ENCODE data around the gene F5. TPM values are rescaled to one million over a fixed set of nuclear protein-coding genes. Genes with fewer than 3 reads are reported as not detected.

The F5 gene
- polyA plus RNA-seq, 2 donors: 0.02 to 0.07 TPM

DNA sequence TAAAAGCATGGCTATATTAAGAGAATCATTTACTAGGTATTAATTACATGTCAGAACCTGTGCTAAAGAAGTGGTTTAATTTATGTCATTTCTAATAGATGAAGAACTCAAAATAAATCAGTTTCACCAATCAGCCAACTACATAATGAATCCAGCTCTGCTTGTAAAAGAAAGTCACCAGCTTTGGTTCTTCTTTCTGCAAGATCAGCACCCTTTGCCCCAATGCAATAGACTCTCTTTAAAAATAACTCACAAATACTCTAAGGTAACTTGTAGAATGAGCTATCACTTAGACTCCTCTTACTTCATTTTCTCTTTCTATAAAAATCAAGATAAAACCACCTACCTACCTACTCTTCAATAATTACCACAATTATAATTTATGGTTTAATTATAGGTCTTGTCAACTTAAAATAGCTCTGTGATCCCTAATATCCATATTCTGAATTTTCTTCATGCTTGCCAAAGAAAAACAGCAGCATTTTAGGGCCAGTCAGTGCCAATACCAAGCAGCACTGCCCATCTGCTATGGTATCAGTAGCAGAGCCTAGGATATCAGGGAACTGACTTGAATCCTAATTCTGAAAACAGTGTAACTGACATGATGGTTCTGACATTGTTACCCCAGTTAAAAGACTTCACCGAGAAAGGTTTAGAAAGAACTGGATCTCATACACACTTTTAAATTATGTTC lies 111.8 kb downstream of the F5 start:
- Histone ChIP-seq H3K4me3 (ENCODE audit: low read depth in 1 of 2, low read length in 2 of 2) (no peak overlapping the region), H3K27ac (ENCODE audit: low read depth in 2 of 2, low read length in 1 of 2) (no peak overlapping the region), H3K9me3 (ENCODE audit: control insufficient read depth in 2 of 2, insufficient read depth in 1 of 2, low read depth in 1 of 2, low read length in 1 of 2) (no peaks in the 10 kb centered on the region), H3K36me3 (ENCODE audit: control insufficient read depth in 2 of 2, insufficient read depth in 2 of 2, low read length in 1 of 2) (peaks cover 0 to 5% of the 10 kb centered on the region in 2 donors), H3K27me3 (ENCODE audit: control insufficient read depth in 1 of 2, insufficient read depth in 2 of 2, low read length in 2 of 2) (no peaks in the 10 kb centered on the region), H3K4me1 (ENCODE audit: control insufficient read depth in 2 of 2, insufficient read depth in 2 of 2, low read length in 1 of 2) (no peaks in the 10 kb centered on the region)
- WGBS, 2 donors: 94 to 98% methylated on average over 1 of the region's 1 CpG

DNA sequence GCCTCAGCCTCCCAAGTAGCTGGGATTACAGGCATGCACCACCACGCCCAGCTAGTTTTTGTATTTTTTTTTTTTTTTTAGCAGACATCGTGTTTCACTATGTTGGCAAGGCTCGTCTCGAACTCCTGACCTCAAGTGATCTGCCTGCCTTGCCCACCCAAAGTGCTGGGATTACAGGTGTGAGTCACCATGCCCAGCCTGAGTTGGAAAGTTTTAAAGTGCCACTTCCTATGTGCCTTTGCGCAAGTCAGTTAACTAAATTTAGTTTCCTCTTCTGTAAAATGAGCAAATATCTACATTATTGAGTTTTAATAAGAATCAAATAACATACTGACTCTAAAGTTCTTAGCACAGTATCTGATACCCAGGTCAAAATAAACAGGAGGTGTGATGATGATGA lies 112.9 kb downstream of the F5 start:
- Histone ChIP-seq H3K4me1 (ENCODE audit: control insufficient read depth in 2 of 2, insufficient read depth in 2 of 2, low read length in 1 of 2) (no peaks in the 10 kb centered on the region), H3K4me3 (ENCODE audit: low read depth in 1 of 2, low read length in 2 of 2) (no peak overlapping the region), H3K36me3 (ENCODE audit: control insufficient read depth in 2 of 2, insufficient read depth in 2 of 2, low read length in 1 of 2) (peaks cover 0 to 5% of the 10 kb centered on the region in 2 donors), H3K27ac (ENCODE audit: low read depth in 2 of 2, low read length in 1 of 2) (no peak overlapping the region), H3K27me3 (ENCODE audit: control insufficient read depth in 1 of 2, insufficient read depth in 2 of 2, low read length in 2 of 2) (no peaks in the 10 kb centered on the region), H3K9me3 (ENCODE audit: control insufficient read depth in 2 of 2, insufficient read depth in 1 of 2, low read depth in 1 of 2, low read length in 1 of 2) (no peaks in the 10 kb centered on the region)
- WGBS, 2 donors: 75 to 84% methylated on average over 5 of the region's 5 CpGs

DNA sequence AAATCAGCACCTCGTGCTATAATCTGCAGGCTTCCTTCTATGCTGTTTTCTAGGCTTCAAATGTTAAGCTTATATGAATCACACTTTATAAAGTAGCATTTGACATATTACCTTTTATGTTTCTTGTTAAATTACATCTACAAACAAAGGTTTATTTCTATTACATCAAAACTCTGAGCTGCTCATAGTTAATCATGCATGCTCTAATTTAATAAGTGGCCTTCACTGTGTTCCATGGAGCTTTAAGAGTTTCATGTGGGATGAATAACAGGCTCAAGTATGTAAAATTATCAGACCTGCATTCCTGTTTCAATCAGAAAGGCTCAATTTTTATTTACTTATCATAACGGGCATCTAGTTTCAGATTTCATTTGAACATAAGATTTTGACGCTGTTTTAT lies 113.5 kb downstream of the F5 start:
- Histone ChIP-seq H3K4me1 (ENCODE audit: control insufficient read depth in 2 of 2, insufficient read depth in 2 of 2, low read length in 1 of 2) (no peaks in the 10 kb centered on the region), H3K9me3 (ENCODE audit: control insufficient read depth in 2 of 2, insufficient read depth in 1 of 2, low read depth in 1 of 2, low read length in 1 of 2) (no peaks in the 10 kb centered on the region), H3K27ac (ENCODE audit: low read depth in 2 of 2, low read length in 1 of 2) (no peak overlapping the region), H3K4me3 (ENCODE audit: low read depth in 1 of 2, low read length in 2 of 2) (no peak overlapping the region), H3K27me3 (ENCODE audit: control insufficient read depth in 1 of 2, insufficient read depth in 2 of 2, low read length in 2 of 2) (no peaks in the 10 kb centered on the region), H3K36me3 (ENCODE audit: control insufficient read depth in 2 of 2, insufficient read depth in 2 of 2, low read length in 1 of 2) (peaks cover 0 to 6% of the 10 kb centered on the region in 2 donors)
- 84 to 88% methylated on average over 3 of the region's 3 CpGs for WGBS, 2 donors

DNA sequence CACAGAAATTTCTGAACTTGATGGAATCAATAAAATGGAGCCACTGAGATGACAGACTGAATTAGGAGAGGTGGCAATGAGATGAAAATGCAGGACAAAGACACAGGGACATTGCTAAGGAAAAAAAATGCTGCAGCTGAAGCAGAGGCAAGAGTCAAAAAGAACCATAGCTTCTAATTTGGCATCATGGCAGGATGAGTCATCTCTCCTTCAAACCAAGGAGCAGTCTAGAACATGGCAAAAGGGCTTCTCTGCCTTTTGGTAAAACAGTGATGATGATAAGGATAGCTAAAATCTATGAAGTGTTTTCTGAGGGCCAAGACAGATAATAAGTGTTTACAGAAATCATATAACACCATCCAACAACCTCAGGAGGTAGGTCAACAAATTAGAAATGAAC lies 117.3 kb downstream of the F5 start:
- no peaks in the 10 kb centered on the region for H3K9me3 ChIP-seq (ENCODE audit: control insufficient read depth in 2 of 2, insufficient read depth in 1 of 2, low read depth in 1 of 2, low read length in 1 of 2)
- H3K27me3 ChIP-seq (ENCODE audit: control insufficient read depth in 1 of 2, insufficient read depth in 2 of 2, low read length in 2 of 2): no peaks in the 10 kb centered on the region
- H3K27ac ChIP-seq (ENCODE audit: low read depth in 2 of 2, low read length in 1 of 2): no peak overlapping the region
- H3K36me3 ChIP-seq (ENCODE audit: control insufficient read depth in 2 of 2, insufficient read depth in 2 of 2, low read length in 1 of 2): peaks cover 2% of the 10 kb centered on the region in 2 donors
- H3K4me3 ChIP-seq (ENCODE audit: low read depth in 1 of 2, low read length in 2 of 2): no peak overlapping the region
- no peaks in the 10 kb centered on the region for H3K4me1 ChIP-seq (ENCODE audit: control insufficient read depth in 2 of 2, insufficient read depth in 2 of 2, low read length in 1 of 2)

DNA sequence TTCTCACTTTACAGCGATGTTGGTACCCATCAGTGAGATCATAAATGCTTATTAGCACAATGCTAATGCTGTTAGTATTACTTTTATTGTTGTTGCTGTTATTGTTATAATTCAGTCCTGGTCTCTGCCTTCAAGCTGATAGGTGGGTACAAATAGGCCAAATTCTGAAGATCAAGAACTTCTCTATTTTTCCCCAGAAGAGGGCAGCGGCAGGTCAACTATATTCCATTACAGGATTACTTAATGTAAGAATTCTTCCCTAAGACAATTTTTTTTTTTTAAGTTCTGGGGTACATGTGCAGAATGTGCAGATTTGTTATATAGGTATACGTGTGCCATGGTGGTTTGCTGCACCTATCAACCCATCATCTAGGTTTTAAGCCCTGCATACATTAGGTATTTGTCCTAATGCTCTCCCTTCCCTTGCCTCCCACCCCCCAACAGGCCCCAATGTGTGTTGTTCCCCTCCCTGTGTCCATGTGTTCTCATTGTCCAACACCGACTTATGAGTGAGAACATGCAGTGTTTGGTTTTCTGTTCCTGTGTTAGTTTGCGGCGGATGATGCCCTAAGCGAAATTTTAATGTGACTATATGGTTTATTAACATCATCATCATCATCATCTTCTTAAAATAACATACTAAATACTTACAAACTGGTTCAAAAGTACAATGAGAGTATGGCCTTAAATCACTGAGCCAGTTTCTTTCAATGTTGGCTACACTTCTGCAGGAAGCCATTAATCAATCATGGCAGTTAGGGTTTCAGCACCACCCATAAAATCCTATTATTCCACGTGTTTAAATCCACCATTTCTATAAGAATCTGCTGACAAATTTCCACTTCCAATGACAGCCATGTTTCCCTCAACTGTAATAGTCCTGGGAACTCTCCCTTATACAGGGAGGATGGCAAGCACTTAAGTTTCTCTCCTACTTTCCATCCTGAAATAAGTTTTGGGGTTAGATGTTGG lies 119.7 kb downstream of the F5 start:
- Histone ChIP-seq H3K9me3 (ENCODE audit: control insufficient read depth in 2 of 2, insufficient read depth in 1 of 2, low read depth in 1 of 2, low read length in 1 of 2) (no peaks in the 10 kb centered on the region), H3K4me3 (ENCODE audit: low read depth in 1 of 2, low read length in 2 of 2) (no peak overlapping the region), H3K27me3 (ENCODE audit: control insufficient read depth in 1 of 2, insufficient read depth in 2 of 2, low read length in 2 of 2) (no peaks in the 10 kb centered on the region), H3K27ac (ENCODE audit: low read depth in 2 of 2, low read length in 1 of 2) (no peak overlapping the region), H3K36me3 (ENCODE audit: control insufficient read depth in 2 of 2, insufficient read depth in 2 of 2, low read length in 1 of 2) (peaks cover 2% of the 10 kb centered on the region in 2 donors), H3K4me1 (ENCODE audit: control insufficient read depth in 2 of 2, insufficient read depth in 2 of 2, low read length in 1 of 2) (no peaks in the 10 kb centered on the region)
- WGBS, 2 donors: 74 to 77% methylated on average over 8 of the region's 8 CpGs

DNA sequence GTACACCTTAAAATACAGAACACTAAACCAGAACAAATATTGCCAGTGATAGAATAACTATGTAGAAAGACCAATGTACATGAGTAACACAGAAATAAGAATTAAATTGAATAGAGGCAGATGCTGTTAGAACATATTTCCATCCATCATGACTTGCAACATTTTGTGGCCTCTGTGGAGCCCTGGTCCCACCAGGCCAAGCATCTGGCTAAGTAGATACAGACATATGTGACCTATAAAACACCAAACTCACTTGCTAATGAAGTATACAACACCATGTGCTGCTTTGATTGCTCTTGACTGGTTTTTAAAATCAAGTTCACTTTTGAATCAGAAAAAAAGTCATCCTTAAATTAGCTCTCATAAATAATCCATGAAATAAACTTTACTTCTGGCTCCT lies 121.0 kb downstream of the F5 start:
- H3K4me3 ChIP-seq (ENCODE audit: low read depth in 1 of 2, low read length in 2 of 2): no peak overlapping the region
- no peak overlapping the region for H3K27ac ChIP-seq (ENCODE audit: low read depth in 2 of 2, low read length in 1 of 2)
- peaks cover 0 to 4% of the 10 kb centered on the region in 2 donors for H3K4me1 ChIP-seq (ENCODE audit: control insufficient read depth in 2 of 2, insufficient read depth in 2 of 2, low read length in 1 of 2)
- H3K36me3 ChIP-seq (ENCODE audit: control insufficient read depth in 2 of 2, insufficient read depth in 2 of 2, low read length in 1 of 2): peaks cover 2% of the 10 kb centered on the region in 2 donors
- no peaks in the 10 kb centered on the region for H3K27me3 ChIP-seq (ENCODE audit: control insufficient read depth in 1 of 2, insufficient read depth in 2 of 2, low read length in 2 of 2)
- no peaks in the 10 kb centered on the region for H3K9me3 ChIP-seq (ENCODE audit: control insufficient read depth in 2 of 2, insufficient read depth in 1 of 2, low read depth in 1 of 2, low read length in 1 of 2)

Other genes with a start within 250 kb of the F5 start
- 1 to 10 TPM; 2.0 to 5.6 TPM for gene NME7, start 218.7 kb downstream of the F5 start, polyA plus RNA-seq
- gene BLZF1, start 218.3 kb downstream of the F5 start, polyA plus RNA-seq: 10 to 100 TPM; 20.4 to 22.0 TPM
- under 1 TPM in 1 of 2 donors, not detected in 1; 0.06 TPM for gene CCDC181, start 159.0 kb downstream of the F5 start, polyA plus RNA-seq
- 1 to 10 TPM; 5.7 to 8.8 TPM for gene SLC19A2, start 100.5 kb downstream of the F5 start, polyA plus RNA-seq
- gene SELP, start 43.6 kb upstream of the F5 start, polyA plus RNA-seq: 1 to 10 TPM; 1.5 to 2.1 TPM
- under 1 TPM; 0.19 to 0.22 TPM for gene SELL, start 125.1 kb upstream of the F5 start, polyA plus RNA-seq
- under 1 TPM; 0.25 to 0.57 TPM for gene SELE, start 147.6 kb upstream of the F5 start, polyA plus RNA-seq
- 1 to 10 TPM; 5.7 to 5.8 TPM for gene METTL18, start 208.4 kb upstream of the F5 start, polyA plus RNA-seq

Data from esophagus (tissue), 2 donors.